Adrenal gland (tissue), 12 donors: ENCODE measurements around the gene TMEM184A. TPM values are rescaled to one million over a fixed set of nuclear protein-coding genes. Genes with fewer than 3 reads are reported as not detected.

ENCODE experiments used
- DNase-seq, 7 donors: peaks; one replicate each; pipeline ENCODE4 v3.0.0-alpha.2; 2019 to 2020
- H3K27ac ChIP-seq, 5 donors: fragments of 200-600 bp; sonication (generic) in 4 of 5; 1 replicate in 3 of 5; 2 replicates in 2 of 5; pipeline versions ENCODE4 v1.5.1 to v1.8.0; 2016 to 2020; ENCODE audit warnings: mild to moderate bottlenecking in 1 of 5
- H3K27me3 ChIP-seq: fragments of 200-600 bp; 2 replicates; pipeline ENCODE4 v1.8.0; 2021
- H3K36me3 ChIP-seq, 2 donors: fragments of 200-600 bp; replicated peaks in 1 of 2; 1 replicate in 1 of 2; 2 replicates in 1 of 2; pipeline versions ENCODE4 v1.5.1 to v1.8.0; 2018 to 2022
- H3K4me1 ChIP-seq, 2 donors: fragments of 200-600 bp; replicated peaks in 1 of 2; 1 replicate in 1 of 2; 2 replicates in 1 of 2; pipeline versions ENCODE4 v1.5.1 to v1.8.0; 2018 to 2021
- H3K4me3 ChIP-seq, 4 donors: fragments of 200-600 bp; sonication (generic) in 3 of 4; one replicate each; pipeline ENCODE4 v1.5.1; 2016 to 2018
- H3K9me3 ChIP-seq, 3 donors: fragments of 200-600 bp; sonication (generic) in 1 of 3; replicated peaks in 1 of 3; 1 replicate in 2 of 3; 2 replicates in 1 of 3; pipeline versions ENCODE4 v1.5.1 to v1.8.0; 2016 to 2021
- POLR2A ChIP-seq, 2 donors: fragments of 450-650 bp; IDR thresholded peaks; one replicate each; pipeline ENCODE4 v1.6.1; 2017; ENCODE audit warnings: antibody characterized with exemption in 2 of 2, mild to moderate bottlenecking in 2 of 2, moderate library complexity in 1 of 2
- WGBS, 4 donors: extraction: QIAGEN DNeasy Blood & Tissue Kit in 2 of 4; methylation state at CpG; one replicate each; pipeline versions ENCODE4 v1.1.5 to v1.1.7; 2013 to 2017; 5-methylcytosine and 5-hydroxymethylcytosine counted together
- intact Hi-C, 2 donors: fragments of 100-400 bp; cut with DNase I; formaldehyde crosslinking; loops; one replicate each; pipeline versions ENCODE4 v1.14.1 to v1.15.0; 2022 to 2023
- polyA plus RNA-seq, 3 donors: library from polyadenylated mRNA; stranded (reverse); fragments of 200-250 nt in 2 of 3; fragments of 350-450 nt in 1 of 3; fragmentation: Illumina TruSeq in 1 of 3; extraction: RNeasy Lipid Tissue Mini Kit (QIAGEN cat#74804) in 1 of 3; gene quantifications; one replicate each; pipeline ENCODE4 v1.2.3, GENCODE V29; 2013 to 2014
- total RNA-seq, 9 donors: library from RNA; depleted of rRNA in 4 of 9; stranded (reverse); fragments of >200 nt in 4 of 9; fragments of 120-200 nt in 1 of 9; fragmentation: NEBNext Ultra II Directional in 1 of 9; extraction: Animal tissue kit (Norgen Biotek cat#: 25700) in 1 of 9; gene quantifications; one replicate each; pipeline versions ENCODE4 v1.1.0 to v1.2.4, GENCODE V29; 2013 to 2023
- TF ChIP-seq, protein P1 (sequence below), 6 experiments: fragments of 450-650 bp in 4 of 6; fragments of 200-600 bp in 2 of 6; sonication (generic) in 1 of 6; IDR thresholded peaks; 1 replicate in 5 of 6; 2 replicates in 1 of 6; pipeline versions ENCODE4 v1.5.1 to v1.8.0; 2016 to 2021; ENCODE audit warnings: antibody characterized with exemption in 6 of 6, mild to moderate bottlenecking in 2 of 6, moderate library complexity in 1 of 6
- donor health status: healthy with polysubstance abuse.
- donor health status: Bipolar disorder and iron deficiency.
- donor health status: DM: yes; HTN: yes; CAD: no.
- donor health status: DM: no; HTN: no; CAD: no.
- donor health status: DM: no; HTN: no; CAD: no.
- donor health status: DM: yes; HTN: yes; CAD: no.

TMEM184A gene
- total and polyA plus RNA-seq, 12 donors: 0.06 to 2.1 (median 0.79) TPM; not detected in 2

- Histone ChIP-seq H3K27ac (no peak overlapping the region), H3K27me3 (no peaks in the 10 kb centered on the region), H3K9me3 (no peaks in the 10 kb centered on the region), H3K4me3 (no peak overlapping the region), H3K36me3 (no peaks in the 10 kb centered on the region), H3K4me1 (peaks cover 0 to 8% of the 10 kb centered on the region in 2 donors)
- intact Hi-C loops: no loop called here
- WGBS, 4 donors: 72 to 83% (median 81%) methylated on average over 8 to 28 of the region's 28 CpGs
- DNase-seq: no peak
- TF ChIP-seq, protein P1, sequence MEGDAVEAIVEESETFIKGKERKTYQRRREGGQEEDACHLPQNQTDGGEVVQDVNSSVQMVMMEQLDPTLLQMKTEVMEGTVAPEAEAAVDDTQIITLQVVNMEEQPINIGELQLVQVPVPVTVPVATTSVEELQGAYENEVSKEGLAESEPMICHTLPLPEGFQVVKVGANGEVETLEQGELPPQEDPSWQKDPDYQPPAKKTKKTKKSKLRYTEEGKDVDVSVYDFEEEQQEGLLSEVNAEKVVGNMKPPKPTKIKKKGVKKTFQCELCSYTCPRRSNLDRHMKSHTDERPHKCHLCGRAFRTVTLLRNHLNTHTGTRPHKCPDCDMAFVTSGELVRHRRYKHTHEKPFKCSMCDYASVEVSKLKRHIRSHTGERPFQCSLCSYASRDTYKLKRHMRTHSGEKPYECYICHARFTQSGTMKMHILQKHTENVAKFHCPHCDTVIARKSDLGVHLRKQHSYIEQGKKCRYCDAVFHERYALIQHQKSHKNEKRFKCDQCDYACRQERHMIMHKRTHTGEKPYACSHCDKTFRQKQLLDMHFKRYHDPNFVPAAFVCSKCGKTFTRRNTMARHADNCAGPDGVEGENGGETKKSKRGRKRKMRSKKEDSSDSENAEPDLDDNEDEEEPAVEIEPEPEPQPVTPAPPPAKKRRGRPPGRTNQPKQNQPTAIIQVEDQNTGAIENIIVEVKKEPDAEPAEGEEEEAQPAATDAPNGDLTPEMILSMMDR (IDR thresholded peaks at IDR 0.05): no peak
- TF ChIP-seq POLR2A (IDR thresholded peaks at IDR 0.05): no peak
These were observed 3.9 kb upstream of the TMEM184A start for GRCh38 chr7:1559626-1560590.

DNA sequence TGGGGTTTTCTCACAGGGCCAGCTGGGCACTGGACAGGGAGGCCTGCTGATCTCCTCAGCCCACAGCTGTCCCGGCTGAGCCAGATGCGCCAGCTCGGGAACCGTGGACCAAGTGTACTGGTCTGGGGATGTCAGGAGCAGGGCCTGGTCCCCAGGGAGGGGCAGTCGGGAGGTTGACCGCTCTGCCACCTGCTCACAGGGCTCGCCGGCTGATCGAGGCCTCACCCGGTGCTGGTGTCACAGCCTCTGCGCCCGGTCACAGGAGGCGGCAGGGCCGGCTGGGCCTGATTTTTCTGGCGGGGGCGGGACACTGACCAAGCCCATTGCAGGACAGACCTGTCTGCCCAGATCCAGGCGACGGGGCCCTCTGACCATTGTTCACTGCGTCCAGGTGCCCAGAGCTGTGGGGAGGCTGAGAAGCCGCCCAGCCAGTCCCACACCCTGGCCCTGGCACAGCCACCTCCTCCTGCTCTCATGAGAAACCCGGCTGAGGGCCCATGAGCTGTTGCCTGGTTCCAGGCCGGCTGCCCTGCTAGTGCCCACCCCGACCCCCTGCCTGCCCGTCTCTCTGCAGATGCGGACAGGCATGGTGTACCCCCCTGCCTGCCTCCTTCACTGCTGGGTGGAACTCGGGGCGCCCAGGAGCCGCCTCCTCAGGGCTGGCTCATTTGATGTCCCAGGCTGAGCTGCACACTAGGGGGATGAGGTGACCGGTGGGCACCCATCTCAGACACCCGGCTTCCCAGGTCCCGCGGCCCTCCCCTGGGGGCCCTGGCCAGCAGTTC, 3.0 kb upstream of the TMEM184A start:
- 69 to 93% (median 84%) methylated on average over 6 to 32 of the region's 32 CpGs for WGBS, 4 donors
- peaks cover 0 to 8% of the 10 kb centered on the region in 2 donors for H3K4me1 ChIP-seq
- H3K36me3 ChIP-seq: no peaks in the 10 kb centered on the region
- H3K9me3 ChIP-seq: no peaks in the 10 kb centered on the region
- intact Hi-C loops: no loop called here
- no peaks in the 10 kb centered on the region for H3K27me3 ChIP-seq
- DNase-seq: no peak
- no peak overlapping the region for H3K27ac ChIP-seq
- TF ChIP-seq POLR2A (IDR thresholded peaks at IDR 0.05): no peak
- TF ChIP-seq, protein P1 (IDR thresholded peaks at IDR 0.05): no peak
- no peak overlapping the region for H3K4me3 ChIP-seq

DNA sequence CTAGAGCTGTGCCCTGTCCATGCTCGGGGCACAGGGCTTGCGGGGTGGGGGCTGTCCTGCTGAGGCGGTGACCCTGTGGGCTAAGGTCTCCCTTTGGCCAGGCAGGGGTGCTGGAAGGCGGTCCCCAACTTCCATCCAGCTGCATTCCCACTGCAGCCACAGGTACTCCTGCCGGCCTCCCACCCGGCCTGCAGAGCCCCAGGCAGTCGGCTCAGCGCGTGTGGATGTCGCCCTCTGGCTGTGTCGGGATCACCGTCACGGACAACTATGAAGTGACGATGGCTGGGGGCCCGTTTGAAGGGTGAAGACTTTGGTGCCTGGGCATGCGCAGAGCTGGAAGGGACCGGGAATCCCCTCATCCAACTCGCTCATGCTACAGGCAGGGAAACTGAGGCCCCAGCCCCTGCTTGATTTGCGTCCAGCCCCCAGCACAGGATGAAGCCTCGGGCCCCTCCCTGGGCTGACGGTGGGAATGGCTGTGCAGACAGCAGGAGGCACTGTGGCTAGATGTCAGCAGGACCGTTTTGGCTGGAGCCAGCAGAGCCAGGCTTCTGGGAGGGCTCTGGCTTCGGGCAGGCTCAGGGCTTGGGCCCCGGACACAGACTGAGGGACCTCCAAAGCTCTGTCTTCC, 2.3 kb upstream of the TMEM184A start:
- 59 to 92% (median 69%) methylated on average over 2 to 24 of the region's 24 CpGs for WGBS, 4 donors
- no peak overlapping the region for H3K4me3 ChIP-seq
- DNase-seq: no peak
- intact Hi-C loops: no loop called here
- H3K27me3 ChIP-seq: no peaks in the 10 kb centered on the region
- peaks cover 0 to 8% of the 10 kb centered on the region in 2 donors for H3K4me1 ChIP-seq
- H3K9me3 ChIP-seq: no peaks in the 10 kb centered on the region
- no peaks in the 10 kb centered on the region for H3K36me3 ChIP-seq
- TF ChIP-seq, protein P1 (IDR thresholded peaks at IDR 0.05): no peak
- TF ChIP-seq POLR2A (IDR thresholded peaks at IDR 0.05): no peak
- H3K27ac ChIP-seq: no peak overlapping the region

DNA sequence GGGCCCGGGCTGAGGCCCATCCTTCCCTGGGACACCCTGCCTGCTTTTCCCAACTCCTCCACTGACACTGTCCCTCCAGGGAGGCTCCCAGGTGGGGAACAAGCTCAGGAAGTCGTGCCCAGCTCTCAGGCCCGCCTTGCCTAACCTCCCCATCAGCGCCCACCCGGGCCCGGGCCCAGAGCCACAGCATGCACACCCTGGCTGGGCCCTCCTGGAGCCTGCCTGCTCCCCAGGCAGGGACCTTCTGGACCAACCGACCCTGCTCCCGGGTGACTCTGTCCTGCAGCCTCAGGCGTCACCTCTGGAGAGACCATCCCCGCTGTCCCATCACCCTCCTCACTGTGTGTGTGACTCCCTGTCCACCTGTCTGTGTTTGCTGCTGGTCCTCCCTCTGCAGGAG, 1.8 kb upstream of the TMEM184A start:
- no peaks in the 10 kb centered on the region for H3K27me3 ChIP-seq
- TF ChIP-seq, protein P1 (IDR thresholded peaks at IDR 0.05): no peak
- no peak for TF ChIP-seq POLR2A (IDR thresholded peaks at IDR 0.05)
- H3K4me1 ChIP-seq: peaks cover 0 to 8% of the 10 kb centered on the region in 2 donors
- WGBS, 4 donors: 79 to 93% (median 86%) methylated on average over 4 to 10 of the region's 10 CpGs
- no peaks in the 10 kb centered on the region for H3K36me3 ChIP-seq
- H3K4me3 ChIP-seq: no peak overlapping the region
- DNase-seq: no peak
- intact Hi-C loops: no loop called here
- H3K27ac ChIP-seq: no peak overlapping the region
- no peaks in the 10 kb centered on the region for H3K9me3 ChIP-seq
